Measurements from ENCODE around the gene PLXND1.

The PLXND1 gene

GRCh38 chr3:129587566-129588210 is 18.8 kb downstream of the PLXND1 start:
- TF ChIP-seq CTCF (IDR thresholded peaks at IDR 0.05; ENCODE audit: borderline replicate concordance, insufficient read depth, low read depth, low read length): no peak
- no peak overlapping the region for H3K4me3 ChIP-seq (ENCODE audit: low read depth, low read length)

- no peak for TF ChIP-seq CTCF (IDR thresholded peaks at IDR 0.05; ENCODE audit: borderline replicate concordance, insufficient read depth, low read depth, low read length)
- no peak overlapping the region for H3K4me3 ChIP-seq (ENCODE audit: low read depth, low read length)
Measured at GRCh38 chr3:129586746-129587430, 19.6 kb downstream of the PLXND1 start.

GRCh38 chr3:129585949-129586657 is 20.4 kb downstream of the PLXND1 start:
- no peak for TF ChIP-seq CTCF (IDR thresholded peaks at IDR 0.05; ENCODE audit: borderline replicate concordance, insufficient read depth, low read depth, low read length)
- H3K4me3 ChIP-seq (ENCODE audit: low read depth, low read length): no peak overlapping the region

- H3K4me3 ChIP-seq (ENCODE audit: low read depth, low read length): no peak overlapping the region
- TF ChIP-seq CTCF (IDR thresholded peaks at IDR 0.05; ENCODE audit: borderline replicate concordance, insufficient read depth, low read depth, low read length): no peak
Measured at GRCh38 chr3:129584631-129585030, 21.8 kb downstream of the PLXND1 start.

- TF ChIP-seq CTCF (IDR thresholded peaks at IDR 0.05; ENCODE audit: borderline replicate concordance, insufficient read depth, low read depth, low read length): no peak
- no peak overlapping the region for H3K4me3 ChIP-seq (ENCODE audit: low read depth, low read length)
Measured at GRCh38 chr3:129583289-129583688, 23.2 kb downstream of the PLXND1 start.

GRCh38 chr3:129582799-129583198 is 23.7 kb downstream of the PLXND1 start:
- no peak for TF ChIP-seq CTCF (IDR thresholded peaks at IDR 0.05; ENCODE audit: borderline replicate concordance, insufficient read depth, low read depth, low read length)
- H3K4me3 ChIP-seq (ENCODE audit: low read depth, low read length): no peak overlapping the region

All from GM12875 (cell line).